SJCRH30 (cell line): ENCODE measurements around the gene RSRC1. TPM values are rescaled to one million over a fixed set of nuclear protein-coding genes. Genes with fewer than 3 reads are reported as not detected.
"Not testable (repeated sequence)": the region's sequence is repeated elsewhere in the genome, so short reads cannot be mapped to it uniquely, and the experiment has no call there.

Source experiments
- DNase-seq, 2 experiments: peaks; one replicate each; pipeline ENCODE4 v3.0.0-alpha.2; 2015 to 2020
- H3K27ac ChIP-seq: fragments of 250-450 bp; sonication (Bioruptor Pico); 2 replicates; pipeline ENCODE4 v1.5.1; 2020; ENCODE audit warnings: mild to moderate bottlenecking, moderate library complexity
- H3K27me3 ChIP-seq: fragments of 250-450 bp; sonication (Bioruptor Pico); 2 replicates; pipeline ENCODE4 v1.5.1; 2020; ENCODE audit warnings: mild to moderate bottlenecking, moderate library complexity
- H3K36me3 ChIP-seq: fragments of 250-450 bp; sonication (Bioruptor Pico); 2 replicates; pipeline ENCODE4 v1.5.1; 2020; ENCODE audit warnings: mild to moderate bottlenecking, moderate library complexity
- H3K4me1 ChIP-seq: fragments of 250-450 bp; sonication (Bioruptor Pico); 2 replicates; pipeline ENCODE4 v1.5.1; 2020; ENCODE audit warnings: mild to moderate bottlenecking, moderate library complexity
- H3K4me3 ChIP-seq: fragments of 250-450 bp; sonication (Bioruptor Pico); 2 replicates; pipeline ENCODE4 v1.5.1; 2020; ENCODE audit warnings: mild to moderate bottlenecking, moderate library complexity
- H3K9me3 ChIP-seq: fragments of 250-450 bp; sonication (Bioruptor Pico); replicated peaks from 2 replicates; pipeline ENCODE4 v1.5.1; 2020; ENCODE audit warnings: mild to moderate bottlenecking, moderate library complexity
- total RNA-seq: library from RNA; depleted of rRNA; stranded (reverse); fragments of >200 nt; shearing (Covaris generic); gene quantifications from 2 replicates; pipeline ENCODE4 v1.2.3, GENCODE V29; 2014

RSRC1 gene
- total RNA-seq, 1 experiment from 2014 or later = 57.2 TPM

DNA sequence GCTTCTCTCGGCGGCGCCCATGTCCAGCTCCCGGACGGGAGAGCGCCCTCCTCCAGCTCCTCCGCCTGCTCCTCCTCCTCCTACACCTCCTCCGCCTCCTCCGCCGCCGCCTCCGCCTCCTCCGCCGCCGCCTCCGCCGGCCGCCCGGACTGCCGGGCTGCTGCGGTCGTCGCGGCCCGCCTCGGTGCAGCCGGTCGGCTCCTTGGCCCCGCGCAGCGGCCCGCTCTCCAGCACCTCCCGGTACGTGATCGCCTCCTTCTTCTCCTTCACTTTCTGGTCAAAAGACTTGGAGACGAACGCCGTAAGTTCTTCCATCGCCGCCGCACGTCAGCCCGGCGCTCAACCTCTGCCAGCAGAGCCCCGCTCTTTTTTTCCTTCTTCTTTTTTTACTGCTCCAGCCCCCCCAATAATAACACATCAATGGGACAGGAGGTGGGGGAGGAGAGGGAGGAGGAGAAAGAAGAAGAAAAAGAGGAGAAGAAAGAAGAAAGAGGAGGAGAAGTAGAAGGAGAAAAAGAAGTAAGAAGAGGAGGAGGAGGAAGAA, 4.1 kb upstream of the RSRC1 start:
- DNase-seq = peak; percentile 54 to 59
- Histone ChIP-seq H3K27me3 (no peaks in the 10 kb centered on the region), H3K27ac (no peak overlapping the region)

DNA sequence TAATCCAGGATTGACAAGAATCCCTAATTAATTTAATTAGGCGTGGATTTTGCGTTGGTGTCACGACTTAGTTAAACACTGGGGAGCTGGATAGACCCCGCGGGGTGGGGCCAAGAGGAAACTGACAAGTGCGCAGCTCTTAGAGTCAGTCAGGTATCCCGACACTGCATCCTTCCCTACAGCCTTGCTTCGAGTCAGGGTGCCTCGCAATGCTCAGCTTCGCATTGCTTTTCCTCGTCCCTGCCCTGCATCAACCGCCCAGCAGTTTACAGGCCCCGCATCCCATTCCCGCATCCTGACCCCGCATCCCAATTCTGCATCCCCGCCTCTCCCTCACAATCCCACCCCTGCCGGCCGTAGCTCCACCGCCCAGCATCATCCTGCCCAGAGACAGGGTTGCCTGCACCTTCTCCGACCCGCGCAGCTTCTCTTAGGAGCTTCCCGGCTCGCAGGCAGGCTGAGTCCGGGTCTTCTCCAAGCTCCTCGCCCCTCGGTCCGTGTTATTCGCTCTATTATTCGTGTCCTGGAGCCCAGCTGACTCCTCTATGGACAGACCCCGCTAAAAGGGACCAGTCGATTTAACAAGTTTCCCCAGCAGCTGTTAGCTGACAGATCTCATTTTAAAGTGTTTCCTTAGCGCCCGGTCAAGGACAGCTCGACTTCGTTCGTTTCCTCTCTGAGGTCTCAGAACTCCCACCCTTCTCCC, 3.0 kb upstream of the RSRC1 start:
- peak overlapping the region; percentile 76 for H3K4me3 ChIP-seq

More for the DNA sequence above, 4.1 kb upstream of the RSRC1 start:
- Histone ChIP-seq H3K36me3 (no peaks in the 10 kb centered on the region), H3K4me1 (0 out of 2 replicates have a peak, but pooled peaks cover 2% of the 10 kb centered on the region), H3K4me3 (peak overlapping the region; percentile 76), H3K9me3 (no peaks in the 10 kb centered on the region)

DNA sequence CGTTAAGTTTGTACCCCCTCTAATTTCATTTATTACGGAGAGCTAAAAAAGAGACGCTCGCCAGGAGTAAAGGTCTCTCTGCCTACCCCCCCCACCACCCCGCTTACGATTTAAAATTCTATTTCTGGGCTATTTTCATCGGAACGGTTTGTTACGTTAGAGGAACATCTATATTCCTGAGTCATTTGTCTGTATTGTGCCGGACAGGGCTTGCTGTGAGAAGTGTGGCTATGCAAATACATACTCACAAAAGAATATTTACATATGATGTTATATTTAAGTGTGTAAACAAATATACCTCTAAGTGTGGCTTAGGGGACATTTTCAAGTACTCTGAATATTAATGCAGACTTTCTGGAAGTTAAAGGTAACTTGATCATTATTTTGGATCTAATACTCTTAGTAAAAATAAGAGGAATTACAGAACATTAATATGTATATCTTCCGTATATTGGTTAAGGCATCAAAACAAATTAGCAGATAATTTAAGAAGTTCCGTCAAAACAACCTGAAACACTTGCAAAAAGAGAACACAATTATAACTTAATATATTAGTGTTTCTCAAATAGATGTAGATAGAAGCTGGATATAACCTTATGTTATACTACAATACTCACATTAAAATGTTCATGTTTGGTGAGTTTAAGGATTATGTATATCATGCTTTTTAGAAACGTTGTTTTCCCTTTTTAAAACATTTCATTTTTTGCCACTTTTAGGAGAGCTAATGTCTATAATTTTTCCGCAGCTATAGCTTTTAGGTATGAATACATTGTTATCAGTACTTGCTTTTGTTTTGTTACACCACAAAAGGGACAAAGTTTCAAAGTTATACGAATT, 2.1 kb upstream of the RSRC1 start:
- no peaks in the 10 kb centered on the region for H3K27me3 ChIP-seq
- no peak overlapping the region for H3K4me3 ChIP-seq
- H3K27ac ChIP-seq = no peak overlapping the region

More for the DNA sequence above, 3.0 kb upstream of the RSRC1 start:
- H3K4me1 ChIP-seq = 0 out of 2 replicates have a peak, but pooled peaks cover 2% of the 10 kb centered on the region
- H3K27ac ChIP-seq = no peak overlapping the region
- DNase-seq = peak; percentile 19 to 44
- no peaks in the 10 kb centered on the region for H3K27me3 ChIP-seq
- H3K36me3 ChIP-seq = no peaks in the 10 kb centered on the region
- H3K9me3 ChIP-seq = no peaks in the 10 kb centered on the region

DNA sequence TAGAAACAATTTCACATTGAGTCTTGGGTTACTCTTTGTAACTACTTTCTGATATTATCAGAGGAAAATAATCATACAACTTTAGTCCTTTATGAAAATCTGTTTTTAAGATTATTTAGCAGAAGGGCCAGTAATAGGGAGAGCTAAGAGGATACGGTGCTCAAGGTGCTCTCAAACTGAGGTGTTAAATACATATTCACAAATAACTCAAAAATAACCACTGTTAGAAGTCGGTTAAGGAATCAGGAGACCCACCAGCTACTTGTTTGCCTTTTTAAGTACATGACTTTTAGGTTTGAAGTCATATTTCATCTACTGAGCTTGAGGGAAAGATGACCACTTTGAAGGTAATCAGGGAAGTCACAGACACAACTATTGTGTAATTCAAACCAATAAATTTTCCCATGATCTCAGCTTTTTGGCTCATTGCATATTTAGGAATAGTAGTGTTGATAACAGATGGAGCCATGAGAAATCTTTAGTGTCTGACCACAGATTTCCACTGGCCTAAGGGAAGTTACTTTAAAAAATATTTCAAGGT, 1.4 kb upstream of the RSRC1 start:
- H3K4me1 ChIP-seq = 0 out of 2 replicates have a peak, but pooled peaks cover 2% of the 10 kb centered on the region
- no peak overlapping the region for H3K4me3 ChIP-seq
- H3K36me3 ChIP-seq = no peaks in the 10 kb centered on the region
- no peaks in the 10 kb centered on the region for H3K9me3 ChIP-seq
- no peaks in the 10 kb centered on the region for H3K27me3 ChIP-seq
- H3K27ac ChIP-seq = no peak overlapping the region
- DNase-seq = no peak

More for the DNA sequence above, 2.1 kb upstream of the RSRC1 start:
- no peaks in the 10 kb centered on the region for H3K36me3 ChIP-seq
- DNase-seq = no peak
- 0 out of 2 replicates have a peak, but pooled peaks cover 2% of the 10 kb centered on the region for H3K4me1 ChIP-seq
- no peaks in the 10 kb centered on the region for H3K9me3 ChIP-seq

DNA sequence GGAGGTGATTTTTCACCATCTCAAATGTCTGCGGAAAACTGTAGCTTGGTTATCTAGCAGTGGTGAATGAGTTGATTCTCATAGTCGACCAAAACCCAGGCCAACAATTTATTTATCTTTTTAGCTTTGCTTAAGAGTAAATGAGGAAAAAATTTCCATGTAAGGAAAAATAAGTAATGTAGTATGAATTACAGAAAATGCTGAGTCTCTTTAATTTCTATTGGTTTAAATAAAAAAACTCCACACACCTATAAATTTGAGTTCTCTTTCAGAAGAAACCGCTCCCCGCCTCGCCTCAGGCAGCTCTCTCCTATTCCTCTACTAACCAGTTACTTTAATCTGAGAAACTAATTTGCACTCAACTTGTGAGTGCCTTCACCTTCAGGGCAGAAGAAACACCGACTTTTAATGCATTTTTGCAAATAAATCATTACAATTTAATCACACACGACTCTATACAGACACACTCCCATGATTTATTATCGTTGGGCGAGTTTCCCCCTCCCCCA, 540 bp upstream of the RSRC1 start:
- no peak for DNase-seq
- H3K9me3 ChIP-seq = no peaks in the 10 kb centered on the region
- H3K36me3 ChIP-seq = no peaks in the 10 kb centered on the region
- no peaks in the 10 kb centered on the region for H3K27me3 ChIP-seq
- H3K27ac ChIP-seq = peak overlapping the region; percentile 82
- H3K4me1 ChIP-seq = 0 out of 2 replicates have a peak, but pooled peaks cover 2% of the 10 kb centered on the region
- peak overlapping the region; percentile 79 for H3K4me3 ChIP-seq

DNA sequence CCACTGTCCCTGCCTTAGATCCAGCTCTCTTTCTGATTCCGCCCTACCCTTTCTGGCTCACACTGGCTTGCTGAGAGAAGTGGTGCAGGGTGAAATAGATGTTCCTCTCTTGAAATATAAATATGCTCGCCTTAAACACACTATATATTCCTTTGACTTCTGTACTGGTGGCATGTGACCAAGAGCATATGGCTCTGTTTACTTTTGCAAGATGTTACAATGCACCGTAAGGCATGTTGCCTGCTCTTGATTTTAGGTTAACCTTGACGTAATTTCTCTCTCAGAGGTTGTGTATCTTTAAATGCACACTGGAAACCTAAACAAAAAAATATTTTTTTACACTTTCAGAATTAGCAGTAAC, 749 bp downstream of the RSRC1 start:
- Histone ChIP-seq H3K27ac (peak overlapping the region; percentile 82), H3K27me3 (no peaks in the 10 kb centered on the region), H3K36me3 (no peaks in the 10 kb centered on the region), H3K4me1 (0 out of 2 replicates have a peak, but pooled peaks cover 2% of the 10 kb centered on the region), H3K9me3 (no peaks in the 10 kb centered on the region), H3K4me3 (peak overlapping the region; percentile 79)
- DNase-seq = no peak

DNA sequence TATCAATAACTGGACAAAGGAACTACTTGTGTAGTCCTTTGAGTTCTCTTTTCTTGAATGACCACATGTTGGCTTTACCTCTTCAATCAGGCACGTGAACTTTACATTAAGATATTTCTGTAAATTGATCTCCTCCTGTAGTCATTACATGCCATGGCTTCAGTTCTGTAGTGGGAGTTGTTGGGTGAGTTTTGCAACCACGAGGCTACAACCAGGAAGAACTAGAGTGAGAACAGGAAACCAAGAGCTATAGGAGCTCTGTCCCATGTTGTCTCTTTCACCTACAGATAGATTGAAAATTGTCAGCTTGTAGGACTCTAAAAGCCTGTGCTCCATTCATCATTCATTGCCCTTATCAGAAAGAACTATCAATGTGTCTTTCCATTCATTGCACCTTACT, 2.0 kb downstream of the RSRC1 start:
- no peak overlapping the region for H3K4me3 ChIP-seq
- H3K36me3 ChIP-seq = no peaks in the 10 kb centered on the region
- H3K9me3 ChIP-seq = no peaks in the 10 kb centered on the region
- no peaks in the 10 kb centered on the region for H3K27me3 ChIP-seq
- no peak for DNase-seq
- 0 out of 2 replicates have a peak, but pooled peaks cover 2% of the 10 kb centered on the region for H3K4me1 ChIP-seq
- no peak overlapping the region for H3K27ac ChIP-seq

DNA sequence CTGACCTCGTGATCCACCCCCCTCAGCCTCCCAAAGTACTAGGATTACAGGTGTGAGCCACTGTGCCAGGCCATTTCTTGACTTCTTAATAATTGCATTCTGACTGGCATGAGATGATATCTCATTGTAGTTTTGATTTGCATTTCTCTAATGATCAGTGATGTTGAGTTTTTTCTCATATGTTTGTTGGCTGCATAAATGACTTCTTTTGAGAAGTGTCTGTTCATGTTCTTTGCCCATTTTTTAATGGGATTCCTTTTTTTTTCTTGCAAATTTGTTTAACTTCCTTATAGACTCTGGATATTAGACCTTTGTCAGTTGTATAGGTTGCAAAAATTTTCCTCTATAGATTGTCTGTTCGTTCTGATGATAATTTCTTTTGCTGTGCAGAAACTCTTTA, 3.7 kb downstream of the RSRC1 start:
- not testable (repeated sequence) for H3K27ac ChIP-seq, H3K27me3 ChIP-seq, H3K36me3 ChIP-seq, H3K9me3 ChIP-seq, H3K4me1 ChIP-seq, DNase-seq, H3K4me3 ChIP-seq

DNA sequence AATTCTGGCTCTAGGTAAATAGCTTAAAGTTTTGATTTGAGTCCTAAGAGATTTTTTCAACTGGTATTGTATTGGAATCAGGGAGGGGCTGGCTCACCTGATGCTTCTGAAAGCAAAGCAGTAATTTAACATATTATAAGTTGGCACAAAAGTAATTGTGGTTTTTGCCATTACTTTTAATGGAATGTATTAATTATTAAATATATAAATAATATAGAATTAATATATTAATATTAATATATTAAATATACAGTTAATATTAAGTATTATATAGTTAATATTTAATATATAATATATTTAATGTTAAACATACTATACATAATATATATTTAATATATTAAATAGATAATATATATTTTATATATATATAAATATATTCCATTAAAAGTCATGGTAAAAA, 10.4 kb downstream of the RSRC1 start:
- Histone ChIP-seq H3K4me1 (no peaks in the 10 kb centered on the region), H3K36me3 (peaks cover 14% of the 10 kb centered on the region), H3K9me3 (no peaks in the 10 kb centered on the region), H3K27ac (no peak overlapping the region), H3K4me3 (no peak overlapping the region), H3K27me3 (no peaks in the 10 kb centered on the region)
- no peak for DNase-seq

DNA sequence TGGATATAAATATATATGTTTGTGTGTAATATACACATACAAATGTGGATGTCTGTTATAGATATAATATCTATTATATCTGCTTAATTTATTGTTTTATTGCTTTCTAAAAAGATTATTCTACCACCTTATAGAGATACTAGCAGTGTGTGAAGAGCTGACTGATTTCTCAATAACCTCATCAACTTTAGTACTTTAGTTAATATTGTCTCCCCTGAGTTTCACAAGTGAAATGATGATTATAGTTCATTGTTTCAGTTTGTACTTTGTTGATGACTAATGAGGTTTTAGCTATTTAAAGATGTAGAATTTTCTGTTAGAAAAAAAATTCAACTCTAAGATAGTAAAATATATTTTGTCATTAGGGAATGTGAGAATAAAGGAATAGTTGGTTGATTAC, 11.4 kb downstream of the RSRC1 start:
- Histone ChIP-seq H3K9me3 (no peaks in the 10 kb centered on the region), H3K36me3 (peaks cover 16% of the 10 kb centered on the region), H3K27ac (no peak overlapping the region), H3K4me3 (no peak overlapping the region), H3K27me3 (no peaks in the 10 kb centered on the region), H3K4me1 (no peaks in the 10 kb centered on the region)
- DNase-seq = no peak

DNA sequence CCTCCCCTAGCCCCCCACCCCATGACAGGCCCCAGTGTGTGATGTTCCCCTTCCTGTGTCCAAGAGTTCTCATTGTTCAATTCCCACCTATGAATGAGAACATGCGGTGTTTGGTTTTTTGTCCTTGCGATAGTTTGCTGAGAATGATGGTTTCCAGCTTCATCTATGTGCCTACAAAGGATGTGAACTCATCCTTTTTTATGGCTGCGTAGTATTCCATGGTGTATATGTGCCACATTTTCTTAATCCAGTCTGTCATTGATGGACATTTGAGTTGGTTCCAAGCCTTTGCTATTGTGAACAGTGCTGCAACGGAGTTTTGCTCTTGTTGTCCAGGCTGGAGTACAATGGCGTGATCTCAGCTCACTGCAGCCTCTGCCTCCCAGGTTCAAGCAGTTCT, 12.8 kb downstream of the RSRC1 start:
- H3K9me3 ChIP-seq, DNase-seq: not testable (repeated sequence)

DNA sequence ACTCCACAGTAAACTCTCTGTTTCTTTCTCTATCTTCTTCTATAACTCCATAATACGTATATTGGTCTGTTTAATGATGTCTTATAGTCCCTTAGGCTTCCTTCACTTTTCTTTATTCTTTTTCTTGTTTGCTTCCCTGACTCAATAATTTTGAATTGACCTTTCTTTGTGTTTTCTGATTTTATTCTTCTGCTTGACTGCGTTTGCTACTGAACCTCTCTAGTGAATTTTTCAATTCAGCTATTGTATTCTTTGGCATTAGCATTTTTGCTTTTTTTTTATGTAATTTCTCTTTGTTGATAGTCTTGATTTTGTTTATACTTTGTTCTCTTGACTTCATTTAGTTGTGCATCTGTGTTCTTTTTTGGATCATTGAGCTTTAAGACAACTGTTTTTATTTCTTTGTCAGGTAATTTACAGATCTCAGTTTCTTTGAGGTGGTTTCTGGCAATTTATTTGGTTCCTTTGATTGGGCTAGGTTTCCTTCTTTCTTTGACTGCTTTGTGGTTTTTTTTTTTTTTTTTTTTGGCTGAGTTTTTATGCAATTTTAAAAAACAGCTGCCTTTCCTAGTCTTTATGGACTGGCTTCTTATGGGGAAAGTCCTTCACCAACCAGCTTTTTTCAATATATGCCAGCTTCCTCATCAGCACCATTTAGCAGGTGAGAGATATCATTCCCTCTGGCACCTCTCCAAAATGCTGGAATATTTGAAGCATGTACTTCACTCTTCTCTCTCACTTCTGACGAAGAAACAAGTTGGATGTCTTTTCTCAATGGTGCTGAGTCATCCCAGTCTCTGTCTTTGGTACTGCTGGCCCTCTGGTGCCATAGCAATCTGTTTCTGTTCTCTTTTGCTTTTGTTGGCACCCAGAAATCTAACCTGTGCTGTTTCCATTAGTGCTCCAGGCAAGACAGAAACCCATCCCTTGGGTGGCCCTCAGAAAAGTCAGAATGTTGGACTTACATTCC, 17.6 kb downstream of the RSRC1 start:
- peaks cover 28% of the 10 kb centered on the region for H3K36me3 ChIP-seq
- no peaks in the 10 kb centered on the region for H3K27me3 ChIP-seq
- H3K4me3 ChIP-seq = no peak overlapping the region
- H3K4me1 ChIP-seq = no peaks in the 10 kb centered on the region
- no peaks in the 10 kb centered on the region for H3K9me3 ChIP-seq
- no peak for DNase-seq
- no peak overlapping the region for H3K27ac ChIP-seq

More for the DNA sequence above, 12.8 kb downstream of the RSRC1 start:
- not testable (repeated sequence) for H3K27ac ChIP-seq, H3K27me3 ChIP-seq, H3K4me1 ChIP-seq, H3K4me3 ChIP-seq
- H3K36me3 ChIP-seq = peaks cover 16% of the 10 kb centered on the region

DNA sequence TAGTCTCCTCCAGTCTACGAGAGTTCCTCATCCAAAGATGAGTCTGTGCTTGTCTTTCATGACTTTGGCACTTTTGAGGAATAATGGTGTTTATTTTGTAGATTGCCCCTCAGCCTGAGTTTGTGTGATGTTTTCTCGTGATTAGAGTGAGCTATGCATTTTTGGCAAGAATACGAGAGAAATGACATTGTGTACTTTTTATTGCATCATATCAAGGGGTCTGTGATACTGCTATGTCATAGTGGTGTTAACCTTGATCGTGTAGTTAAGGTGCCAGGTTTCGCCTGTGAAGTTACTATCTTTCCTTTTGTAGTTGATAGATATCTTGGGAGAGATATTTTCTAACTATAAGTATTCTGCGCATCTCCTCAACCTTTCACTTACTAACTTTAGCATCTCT, 18.9 kb downstream of the RSRC1 start:
- no peaks in the 10 kb centered on the region for H3K9me3 ChIP-seq
- H3K4me1 ChIP-seq = no peaks in the 10 kb centered on the region
- no peak for DNase-seq
- H3K27me3 ChIP-seq = no peaks in the 10 kb centered on the region
- H3K4me3 ChIP-seq = no peak overlapping the region
- no peak overlapping the region for H3K27ac ChIP-seq
- peaks cover 22% of the 10 kb centered on the region for H3K36me3 ChIP-seq

DNA sequence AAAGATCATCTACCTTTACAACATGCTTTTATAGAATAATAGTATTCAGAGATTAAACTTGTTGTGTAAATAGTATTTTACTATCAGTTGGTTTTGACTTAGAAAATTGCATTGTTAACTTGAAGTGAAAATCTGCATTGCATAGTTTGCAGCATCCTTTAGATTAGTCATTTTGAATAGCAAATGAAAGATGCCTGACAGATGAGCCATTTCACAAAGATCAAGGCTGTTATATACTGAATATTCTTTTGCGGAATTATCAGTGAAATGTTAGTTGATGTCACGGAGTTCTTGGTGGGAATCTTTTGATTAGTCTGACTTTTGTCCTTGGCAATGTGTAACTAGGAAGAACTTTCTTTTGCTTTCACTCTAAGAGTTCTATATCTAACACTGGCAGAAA, 24.5 kb downstream of the RSRC1 start:
- Histone ChIP-seq H3K27me3 (no peaks in the 10 kb centered on the region), H3K27ac (no peak overlapping the region), H3K4me1 (no peaks in the 10 kb centered on the region), H3K9me3 (no peaks in the 10 kb centered on the region), H3K36me3 (peaks cover 8% of the 10 kb centered on the region), H3K4me3 (no peak overlapping the region)
- no peak for DNase-seq
